ENCODE measurements around the gene DNAI1.

DNA sequence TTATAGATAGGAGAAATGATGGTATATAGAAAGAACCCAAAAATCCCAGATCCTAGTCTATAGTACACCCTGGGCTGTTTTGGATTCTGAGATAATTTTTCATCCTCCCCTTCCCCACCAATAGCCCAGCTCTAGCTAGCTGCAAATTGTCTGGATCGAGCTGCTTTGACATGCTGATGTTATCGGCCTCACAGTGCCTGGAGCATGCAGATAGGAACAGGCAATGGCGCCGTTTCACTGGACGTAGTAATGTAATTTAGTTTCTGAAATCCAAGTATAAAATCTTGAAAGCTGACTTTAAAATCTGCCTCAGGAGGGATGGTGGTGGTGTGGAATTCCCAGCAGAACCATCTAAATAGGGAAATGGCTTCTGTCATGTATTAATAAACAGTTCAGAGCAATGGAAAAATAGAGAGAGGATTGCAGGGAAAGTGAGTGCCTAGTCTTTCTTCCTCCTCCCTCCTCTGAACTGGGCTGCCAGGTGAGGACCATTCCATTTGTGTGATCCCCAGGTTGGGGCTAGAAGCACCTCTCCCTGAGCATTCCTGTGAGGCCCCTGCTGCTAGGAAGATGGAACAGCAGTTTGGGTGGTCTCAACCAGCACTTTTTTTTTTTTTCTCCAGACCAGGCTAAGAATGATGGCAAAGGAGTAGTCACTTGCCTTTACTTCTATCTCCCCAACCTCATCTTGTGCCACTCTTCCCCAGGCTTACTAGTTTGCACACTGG lies 32.1 kb upstream of the DNAI1 start:
- TF ChIP-seq, protein P1, sequence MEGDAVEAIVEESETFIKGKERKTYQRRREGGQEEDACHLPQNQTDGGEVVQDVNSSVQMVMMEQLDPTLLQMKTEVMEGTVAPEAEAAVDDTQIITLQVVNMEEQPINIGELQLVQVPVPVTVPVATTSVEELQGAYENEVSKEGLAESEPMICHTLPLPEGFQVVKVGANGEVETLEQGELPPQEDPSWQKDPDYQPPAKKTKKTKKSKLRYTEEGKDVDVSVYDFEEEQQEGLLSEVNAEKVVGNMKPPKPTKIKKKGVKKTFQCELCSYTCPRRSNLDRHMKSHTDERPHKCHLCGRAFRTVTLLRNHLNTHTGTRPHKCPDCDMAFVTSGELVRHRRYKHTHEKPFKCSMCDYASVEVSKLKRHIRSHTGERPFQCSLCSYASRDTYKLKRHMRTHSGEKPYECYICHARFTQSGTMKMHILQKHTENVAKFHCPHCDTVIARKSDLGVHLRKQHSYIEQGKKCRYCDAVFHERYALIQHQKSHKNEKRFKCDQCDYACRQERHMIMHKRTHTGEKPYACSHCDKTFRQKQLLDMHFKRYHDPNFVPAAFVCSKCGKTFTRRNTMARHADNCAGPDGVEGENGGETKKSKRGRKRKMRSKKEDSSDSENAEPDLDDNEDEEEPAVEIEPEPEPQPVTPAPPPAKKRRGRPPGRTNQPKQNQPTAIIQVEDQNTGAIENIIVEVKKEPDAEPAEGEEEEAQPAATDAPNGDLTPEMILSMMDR (optimal IDR thresholded peaks at IDR 0.05 in 1 of 3, IDR thresholded peaks at IDR 0.05 in 1 of 3, conservative IDR thresholded peaks at IDR 0.05 in 1 of 3; ENCODE audit: extremely low read depth in 1 of 3, insufficient read depth in 2 of 3, low read length in 3 of 3), result no peak
- TF ChIP-seq EZH2 (IDR thresholded peaks at IDR 0.05; ENCODE audit: low read length), result no peak
